Keratinocyte (primary cell): ENCODE measurements around the gene SH2B2. TPM values are rescaled to one million over a fixed set of nuclear protein-coding genes. Genes with fewer than 3 reads are reported as not detected.

Experiments
- DNase-seq: peaks from one replicate; pipeline ENCODE4 v3.0.0-alpha.2; 2011; ENCODE audit warnings: low read depth, missing footprints, low spot score
- FAIRE-seq: peaks from 2 replicates; lab custom pipeline; 2011; peaks lifted over from hg19 to GRCh38; lab: Jason Lieb, UNC
- H2AFZ ChIP-seq: 2 replicates; pipeline ENCODE4 v1.6.0; 2012; ENCODE audit warnings: low read length, control low read depth, inconsistent platforms; ENCODE audit not compliant: control insufficient read depth
- H3K27ac ChIP-seq: 2 replicates; pipeline ENCODE4 v1.5.1; 2011; ENCODE audit warnings: low read length; ENCODE audit not compliant: control insufficient read depth, insufficient read depth
- H3K27me3 ChIP-seq: 3 replicates; pipeline ENCODE4 v1.6.0; 2011; ENCODE audit warnings: low read length; ENCODE audit not compliant: control insufficient read depth, insufficient read depth; ENCODE audit errors: extremely low read depth
- H3K36me3 ChIP-seq, 2 experiments: 2 replicates in 1 of 2; 3 replicates in 1 of 2; pipeline ENCODE4 v1.5.1; 2011; ENCODE audit warnings: low read length in 2 of 2, mild to moderate bottlenecking in 1 of 2; ENCODE audit not compliant: control insufficient read depth in 2 of 2, insufficient read depth in 2 of 2; ENCODE audit errors: extremely low read depth in 1 of 2
- H3K4me1 ChIP-seq: 3 replicates; pipeline ENCODE4 v1.5.1; 2011; ENCODE audit warnings: low read length; ENCODE audit not compliant: control insufficient read depth, insufficient read depth; ENCODE audit errors: extremely low read depth
- H3K4me2 ChIP-seq: 3 replicates; pipeline ENCODE4 v1.6.0; 2011; ENCODE audit warnings: low read depth, low read length; ENCODE audit not compliant: control insufficient read depth, insufficient read depth; ENCODE audit errors: extremely low read depth
- H3K4me3 ChIP-seq, 3 experiments: fragments of 200-600 bp in 1 of 3; sonication (generic) in 1 of 3; 2 replicates in 2 of 3; 3 replicates in 1 of 3; pipeline ENCODE4 v1.5.1; 2011 to 2016; ENCODE audit warnings: low read length in 3 of 3, mild to moderate bottlenecking in 3 of 3, control low read depth in 2 of 3, inconsistent platforms in 1 of 3, low read depth in 1 of 3, mixed read lengths in 1 of 3, mixed run types in 1 of 3, moderate library complexity in 1 of 3; ENCODE audit not compliant: control insufficient read depth in 2 of 3, insufficient read depth in 2 of 3; ENCODE audit errors: extremely low read depth in 1 of 3
- H3K79me2 ChIP-seq: 2 replicates; pipeline ENCODE4 v1.6.0; 2012; ENCODE audit warnings: low read length; ENCODE audit not compliant: control insufficient read depth, insufficient read depth
- H3K9ac ChIP-seq: 3 replicates; pipeline ENCODE4 v1.6.0; 2011; ENCODE audit warnings: low read length; ENCODE audit not compliant: control insufficient read depth, insufficient read depth; ENCODE audit errors: extremely low read depth
- H3K9me1 ChIP-seq: 3 replicates; pipeline ENCODE4 v1.6.0; 2011; ENCODE audit warnings: low read length; ENCODE audit not compliant: control insufficient read depth, insufficient read depth; ENCODE audit errors: extremely low read depth
- H3K9me3 ChIP-seq: 2 replicates; pipeline ENCODE4 v1.5.1; 2012; ENCODE audit warnings: low read depth, low read length; ENCODE audit not compliant: control insufficient read depth
- H4K20me1 ChIP-seq: 3 replicates; pipeline ENCODE4 v1.6.0; 2011; ENCODE audit warnings: low read length; ENCODE audit not compliant: control insufficient read depth, insufficient read depth; ENCODE audit errors: extremely low read depth
- EZH2 ChIP-seq: IDR thresholded peaks from one replicate; pipeline ENCODE4 v1.6.1; 2012; ENCODE audit warnings: inconsistent platforms, mild to moderate bottlenecking, low read length, moderate library complexity
- dilution Hi-C: fragments of 300-500 bp; cut with MboI; formaldehyde crosslinking; loops from one replicate; pipeline ENCODE4 v1.7.0; 2020; ENCODE audit warnings: low sequenced_read_pairs; ENCODE audit not compliant: extremely low pct_ligation_motif_present
- polyA plus RNA-seq, 5 experiments: library from polyadenylated mRNA; depleted of rRNA in 3 of 5; stranded (reverse) in 3 of 5; stranded (forward) in 1 of 5; unstranded in 1 of 5; fragments of >200 nt; gene quantifications; 1 replicate in 1 of 5; 2 replicates in 3 of 5; 3 replicates in 1 of 5; pipeline versions ENCODE4 v1.2.1 to v1.2.3, GENCODE V29; 2011 to 2012; ENCODE audit warnings: missing spikeins in 2 of 5, low read depth in 1 of 5, low replicate concordance in 1 of 5
- TF ChIP-seq, protein P1 (sequence below), 3 experiments: IDR thresholded peaks in 1 of 3; conservative IDR thresholded peaks in 1 of 3; optimal IDR thresholded peaks in 1 of 3; 2 replicates in 2 of 3; 3 replicates in 1 of 3; pipeline versions ENCODE3 to v1.5.1; 2011; ENCODE audit warnings: low read length in 3 of 3, mild to moderate bottlenecking in 3 of 3, moderate library complexity in 2 of 3, control low read depth in 1 of 3, inconsistent platforms in 1 of 3; ENCODE audit not compliant: insufficient read depth in 2 of 3; ENCODE audit errors: extremely low read depth in 1 of 3

SH2B2 gene
- polyA plus RNA-seq, 1 donor (not counting 4 experiments of a cell fraction or from before 2014, with no cell fraction given): 0.59 TPM

DNA sequence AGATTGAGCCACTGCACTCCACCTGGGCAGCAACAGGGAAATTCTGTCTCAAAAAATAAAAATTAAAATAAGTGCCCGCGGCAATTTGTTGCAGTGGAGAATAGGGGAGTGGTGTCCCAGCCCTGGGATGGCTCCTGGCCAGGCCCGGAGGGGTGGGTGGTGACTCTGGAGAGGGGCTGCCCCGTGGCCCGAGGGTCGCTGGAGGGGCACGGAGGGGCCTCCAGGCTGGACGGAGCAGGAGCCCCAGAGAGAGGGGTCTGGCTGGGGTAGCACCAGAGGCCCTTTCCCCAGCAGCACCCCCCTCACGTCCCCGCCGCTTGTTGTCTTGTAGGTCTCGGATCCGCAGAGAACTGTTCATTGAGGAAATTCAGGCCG lies 38.6 kb upstream of the SH2B2 start:
- Histone ChIP-seq H3K4me2 (no peak overlapping the region), H3K79me2 (no peaks in the 10 kb centered on the region), H3K9me3 (no peaks in the 10 kb centered on the region), H3K27me3 (no peaks in the 10 kb centered on the region), H3K4me1 (no peaks in the 10 kb centered on the region), H4K20me1 (no peaks in the 10 kb centered on the region), H2AFZ (no peak overlapping the region), H3K9me1 (no peaks in the 10 kb centered on the region), H3K9ac (no peak overlapping the region), H3K27ac (no peak overlapping the region), H3K4me3 (no peak overlapping the region), H3K36me3 (peaks cover 0 to 2% of the 10 kb centered on the region in 2 experiments)
- TF ChIP-seq, protein P1, sequence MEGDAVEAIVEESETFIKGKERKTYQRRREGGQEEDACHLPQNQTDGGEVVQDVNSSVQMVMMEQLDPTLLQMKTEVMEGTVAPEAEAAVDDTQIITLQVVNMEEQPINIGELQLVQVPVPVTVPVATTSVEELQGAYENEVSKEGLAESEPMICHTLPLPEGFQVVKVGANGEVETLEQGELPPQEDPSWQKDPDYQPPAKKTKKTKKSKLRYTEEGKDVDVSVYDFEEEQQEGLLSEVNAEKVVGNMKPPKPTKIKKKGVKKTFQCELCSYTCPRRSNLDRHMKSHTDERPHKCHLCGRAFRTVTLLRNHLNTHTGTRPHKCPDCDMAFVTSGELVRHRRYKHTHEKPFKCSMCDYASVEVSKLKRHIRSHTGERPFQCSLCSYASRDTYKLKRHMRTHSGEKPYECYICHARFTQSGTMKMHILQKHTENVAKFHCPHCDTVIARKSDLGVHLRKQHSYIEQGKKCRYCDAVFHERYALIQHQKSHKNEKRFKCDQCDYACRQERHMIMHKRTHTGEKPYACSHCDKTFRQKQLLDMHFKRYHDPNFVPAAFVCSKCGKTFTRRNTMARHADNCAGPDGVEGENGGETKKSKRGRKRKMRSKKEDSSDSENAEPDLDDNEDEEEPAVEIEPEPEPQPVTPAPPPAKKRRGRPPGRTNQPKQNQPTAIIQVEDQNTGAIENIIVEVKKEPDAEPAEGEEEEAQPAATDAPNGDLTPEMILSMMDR (optimal IDR thresholded peaks at IDR 0.05 in 1 of 3, IDR thresholded peaks at IDR 0.05 in 1 of 3, conservative IDR thresholded peaks at IDR 0.05 in 1 of 3; ENCODE audit: extremely low read depth in 1 of 3, insufficient read depth in 2 of 3, low read length in 3 of 3): no peak
- no peak for TF ChIP-seq EZH2
- dilution Hi-C loops: no loop called here
- FAIRE-seq (no peak), DNase-seq (no peak)

DNA sequence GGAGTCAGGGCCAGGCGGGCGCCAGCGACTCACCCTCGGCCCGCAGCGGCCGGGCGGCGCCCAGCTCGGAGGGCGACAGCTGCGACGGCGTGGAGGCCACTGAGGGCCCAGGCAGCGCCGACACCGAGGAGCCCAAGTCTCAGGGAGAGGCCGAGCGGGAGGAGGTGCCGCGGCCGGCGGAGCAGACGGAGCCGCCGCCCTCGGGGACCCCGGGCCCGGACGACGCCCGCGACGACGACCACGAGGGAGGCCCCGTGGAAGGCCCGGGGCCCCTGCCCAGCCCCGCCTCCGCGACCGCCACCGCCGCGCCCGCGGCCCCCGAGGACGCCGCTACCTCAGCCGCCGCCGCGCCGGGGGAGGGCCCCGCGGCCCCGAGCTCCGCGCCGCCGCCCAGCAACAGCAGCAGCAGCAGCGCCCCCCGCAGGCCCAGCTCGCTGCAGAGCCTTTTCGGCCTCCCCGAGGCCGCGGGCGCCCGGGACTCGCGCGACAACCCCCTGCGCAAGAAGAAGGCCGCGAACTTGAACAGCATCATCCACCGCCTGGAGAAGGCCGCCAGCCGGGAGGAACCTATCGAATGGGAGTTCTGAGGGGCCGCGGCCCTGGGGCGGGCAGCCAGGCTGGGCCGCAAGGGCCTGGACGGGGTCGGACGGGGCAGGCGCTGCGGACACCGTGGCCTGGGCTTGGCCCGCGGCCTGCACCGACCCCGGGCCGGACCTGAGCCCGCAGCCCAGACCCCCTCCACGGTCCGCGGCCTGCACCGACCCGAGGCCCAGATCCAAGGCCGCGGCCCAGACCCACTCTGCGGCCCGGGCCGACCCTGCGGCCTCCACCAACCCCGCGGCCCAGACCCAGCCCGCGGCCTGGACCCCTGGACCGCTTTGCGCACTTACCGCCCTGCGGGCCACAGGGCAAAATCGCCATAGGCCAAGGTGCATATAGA lies 37.9 kb upstream of the SH2B2 start:
- no peaks in the 10 kb centered on the region for H4K20me1 ChIP-seq
- H3K27me3 ChIP-seq: no peaks in the 10 kb centered on the region
- no peak overlapping the region for H3K4me2 ChIP-seq
- no peak overlapping the region for H3K27ac ChIP-seq
- H3K79me2 ChIP-seq: no peaks in the 10 kb centered on the region
- dilution Hi-C loops: no loop called here
- FAIRE-seq: no peak
- DNase-seq: no peak
- TF ChIP-seq EZH2: no peak
- TF ChIP-seq, protein P1 (optimal IDR thresholded peaks at IDR 0.05 in 1 of 3, IDR thresholded peaks at IDR 0.05 in 1 of 3, conservative IDR thresholded peaks at IDR 0.05 in 1 of 3; ENCODE audit: extremely low read depth in 1 of 3, insufficient read depth in 2 of 3, low read length in 3 of 3): no peak
- H3K4me1 ChIP-seq: no peaks in the 10 kb centered on the region
- H3K9me3 ChIP-seq: no peaks in the 10 kb centered on the region
- no peak overlapping the region for H2AFZ ChIP-seq
- H3K4me3 ChIP-seq: no peak overlapping the region
- H3K9me1 ChIP-seq: no peaks in the 10 kb centered on the region
- H3K9ac ChIP-seq: no peak overlapping the region
- H3K36me3 ChIP-seq: no peaks in the 10 kb centered on the region
